Bronchial epithelial cell (primary cell): ENCODE results near the gene NRDE2. TPM values are rescaled to one million over a fixed set of nuclear protein-coding genes. Genes with fewer than 3 reads are reported as not detected.

Source experiments
- DNase-seq: peaks from one replicate; pipeline ENCODE4 v3.0.0-alpha.2; 2010; ENCODE audit warnings: low read depth
- FAIRE-seq: peaks from 2 replicates; lab custom pipeline; 2011; peaks lifted over from hg19 to GRCh38; lab: Jason Lieb, UNC
- H3K27me3 ChIP-seq: 2 replicates; pipeline ENCODE4 v1.5.1; 2011; ENCODE audit warnings: low read length; ENCODE audit not compliant: control insufficient read depth, insufficient read depth
- H3K36me3 ChIP-seq: 2 replicates; pipeline ENCODE4 v1.5.1; 2011; ENCODE audit warnings: low read length; ENCODE audit not compliant: control insufficient read depth, insufficient read depth
- H3K4me3 ChIP-seq: 2 replicates; pipeline ENCODE4 v1.5.1; 2011; ENCODE audit warnings: mild to moderate bottlenecking, low read depth, low read length, control low read depth
- total RNA-seq: library from RNA; depleted of rRNA; stranded (reverse); fragments of >200 nt; gene quantifications from 2 replicates; pipeline ENCODE4 v1.2.1, GENCODE V29; 2014
- TF ChIP-seq, protein P1 (sequence below): IDR thresholded peaks from 2 replicates; pipeline ENCODE4 v1.5.1; 2011; ENCODE audit warnings: mild to moderate bottlenecking, moderate library complexity, low read length, control low read depth, inconsistent platforms; ENCODE audit not compliant: insufficient read depth, severe bottlenecking

Gene NRDE2
- total RNA-seq, 1 donor from 2014 or later: 6.1 TPM

DNA sequence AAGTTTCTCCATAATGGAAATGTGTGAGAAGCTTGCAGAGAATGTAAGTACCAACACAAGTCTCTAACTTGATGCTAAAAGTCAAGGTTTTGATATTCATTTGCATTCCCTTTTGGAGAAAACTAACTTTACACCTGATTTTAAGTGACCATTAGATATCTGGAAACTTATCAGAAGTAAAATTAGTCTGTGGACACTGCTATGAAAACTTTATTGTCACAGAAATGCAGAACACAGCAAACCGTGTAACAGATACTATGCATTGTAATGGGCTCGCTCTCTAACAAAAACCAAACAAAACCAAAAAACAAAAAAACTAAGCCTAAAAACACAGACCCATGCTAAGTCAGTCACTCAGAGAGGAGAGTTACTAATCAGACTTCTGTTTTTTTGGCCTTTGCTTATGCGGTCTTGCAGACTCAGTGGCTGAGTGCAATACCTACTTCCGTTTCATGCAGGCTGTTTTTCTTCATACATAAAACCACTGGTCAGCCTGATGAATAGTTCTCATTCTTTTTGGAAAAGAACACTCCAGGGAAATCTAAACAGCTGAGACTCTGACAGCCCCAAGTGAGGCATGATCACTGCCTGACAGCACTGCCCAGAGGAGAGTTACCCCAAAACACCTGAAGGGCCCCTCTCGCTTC, 35.7 kb downstream of the NRDE2 start:
- peaks cover 14% of the 10 kb centered on the region for H3K36me3 ChIP-seq
- TF ChIP-seq, protein P1, sequence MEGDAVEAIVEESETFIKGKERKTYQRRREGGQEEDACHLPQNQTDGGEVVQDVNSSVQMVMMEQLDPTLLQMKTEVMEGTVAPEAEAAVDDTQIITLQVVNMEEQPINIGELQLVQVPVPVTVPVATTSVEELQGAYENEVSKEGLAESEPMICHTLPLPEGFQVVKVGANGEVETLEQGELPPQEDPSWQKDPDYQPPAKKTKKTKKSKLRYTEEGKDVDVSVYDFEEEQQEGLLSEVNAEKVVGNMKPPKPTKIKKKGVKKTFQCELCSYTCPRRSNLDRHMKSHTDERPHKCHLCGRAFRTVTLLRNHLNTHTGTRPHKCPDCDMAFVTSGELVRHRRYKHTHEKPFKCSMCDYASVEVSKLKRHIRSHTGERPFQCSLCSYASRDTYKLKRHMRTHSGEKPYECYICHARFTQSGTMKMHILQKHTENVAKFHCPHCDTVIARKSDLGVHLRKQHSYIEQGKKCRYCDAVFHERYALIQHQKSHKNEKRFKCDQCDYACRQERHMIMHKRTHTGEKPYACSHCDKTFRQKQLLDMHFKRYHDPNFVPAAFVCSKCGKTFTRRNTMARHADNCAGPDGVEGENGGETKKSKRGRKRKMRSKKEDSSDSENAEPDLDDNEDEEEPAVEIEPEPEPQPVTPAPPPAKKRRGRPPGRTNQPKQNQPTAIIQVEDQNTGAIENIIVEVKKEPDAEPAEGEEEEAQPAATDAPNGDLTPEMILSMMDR: no peak
- no peaks in the 10 kb centered on the region for H3K27me3 ChIP-seq
- no peak for DNase-seq
- H3K4me3 ChIP-seq: no peak overlapping the region
- no peak for FAIRE-seq

GRCh38 chr14:90294872-90295271, 36.9 kb downstream of the NRDE2 start:
- no peaks in the 10 kb centered on the region for H3K27me3 ChIP-seq
- no peak for DNase-seq
- TF ChIP-seq, protein P1: no peak
- H3K36me3 ChIP-seq: peaks cover 15% of the 10 kb centered on the region
- H3K4me3 ChIP-seq: no peak overlapping the region
- FAIRE-seq: no peak

DNA sequence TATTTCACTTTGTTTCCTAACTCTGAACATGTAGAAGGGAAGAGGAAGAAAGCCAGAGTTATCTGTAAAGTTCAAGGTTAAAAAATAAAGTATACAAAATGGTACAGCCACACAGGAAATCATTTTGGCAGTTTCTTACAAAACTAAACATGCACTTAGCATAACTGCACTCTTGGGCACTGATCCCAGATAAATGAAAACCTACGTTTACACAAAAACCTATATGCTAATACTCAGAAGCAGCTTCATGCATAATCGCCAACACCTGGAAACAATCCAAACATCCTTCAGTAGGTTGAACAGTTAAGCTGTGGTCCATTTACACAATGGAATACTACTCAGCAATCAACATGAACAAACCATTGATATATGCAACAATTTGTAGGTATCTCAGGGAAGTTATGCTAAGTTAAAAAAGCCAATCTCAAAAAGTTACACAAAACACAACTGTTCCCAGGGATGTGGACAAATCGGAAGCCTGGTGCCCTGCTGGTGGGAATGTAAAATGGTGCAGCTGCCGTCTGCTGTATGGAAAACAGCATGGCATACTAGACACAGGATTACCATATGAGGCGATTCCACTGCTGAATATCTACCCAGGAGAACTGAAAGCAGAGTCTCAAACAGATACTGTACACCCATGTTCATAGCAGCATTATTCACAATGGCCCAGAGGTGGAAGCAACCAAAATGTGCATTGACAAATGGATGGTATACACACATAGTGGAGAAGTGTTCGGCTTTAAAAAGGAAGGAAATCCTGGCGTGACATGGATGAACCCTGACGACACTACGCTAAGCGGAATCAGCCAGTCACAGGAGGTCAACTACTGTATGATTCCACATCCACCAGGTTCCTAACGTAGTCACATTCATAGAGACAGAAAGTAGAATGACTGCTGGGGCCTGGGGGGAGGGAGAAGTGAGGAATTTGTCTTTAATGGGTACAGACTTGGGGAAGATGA, 37.7 kb downstream of the NRDE2 start:
- FAIRE-seq (peak; percentile 62), DNase-seq (no peak)
- Histone ChIP-seq H3K4me3 (no peak overlapping the region), H3K36me3 (peaks cover 14% of the 10 kb centered on the region), H3K27me3 (no peaks in the 10 kb centered on the region)
- TF ChIP-seq, protein P1: no peak

- peak; percentile 81 for FAIRE-seq
- H3K36me3 ChIP-seq: peaks cover 18% of the 10 kb centered on the region
- H3K4me3 ChIP-seq: no peak overlapping the region
- no peak for DNase-seq
- no peaks in the 10 kb centered on the region for H3K27me3 ChIP-seq
- TF ChIP-seq, protein P1: no peak
Measured at GRCh38 chr14:90291699-90292098, 40.0 kb downstream of the NRDE2 start.

DNA sequence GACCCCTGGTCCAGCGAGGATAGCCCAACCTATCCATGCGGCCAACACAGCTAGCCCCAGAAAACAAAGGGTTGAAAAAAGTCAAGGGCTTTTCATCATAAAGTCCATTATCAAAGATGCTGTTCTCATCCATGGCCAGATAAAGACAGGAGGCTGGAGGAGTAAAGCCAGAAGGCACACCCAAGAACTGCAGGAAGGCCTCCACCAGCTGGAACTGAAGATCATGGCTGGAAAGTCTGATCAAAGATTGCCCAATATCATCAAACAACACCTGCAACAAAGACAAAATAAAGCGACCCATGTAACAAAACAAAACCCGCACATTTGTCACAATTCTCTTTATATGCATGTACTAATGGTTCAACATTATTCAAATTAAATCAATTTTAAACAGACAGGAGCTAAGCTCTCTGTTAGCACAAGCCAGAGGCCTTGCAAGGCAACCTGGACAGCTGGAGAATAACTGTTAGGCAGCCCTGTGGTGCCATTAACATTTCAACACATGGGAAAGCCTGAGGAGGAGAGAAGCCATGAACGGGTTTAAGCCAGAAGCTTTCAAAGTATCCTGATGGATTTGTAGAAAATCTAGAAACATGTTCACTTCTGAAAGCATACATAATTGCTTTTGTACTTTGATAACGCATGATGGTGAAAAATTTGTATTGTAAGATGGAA, 41.3 kb downstream of the NRDE2 start:
- TF ChIP-seq, protein P1: no peak
- FAIRE-seq: no peak
- H3K4me3 ChIP-seq: no peak overlapping the region
- peaks cover 14% of the 10 kb centered on the region for H3K36me3 ChIP-seq
- no peak for DNase-seq
- H3K27me3 ChIP-seq: no peaks in the 10 kb centered on the region
